D721Med (cell line): ENCODE measurements around the gene BCAS3.

ENCODE experiments used
- DNase-seq: peaks from one replicate; pipeline ENCODE4 v3.0.0; 2011; ENCODE audit warnings: low spot score; ENCODE audit not compliant: insufficient read length
- FAIRE-seq: peaks from 2 replicates; lab custom pipeline; 2011; peaks lifted over from hg19 to GRCh38; lab: Jason Lieb, UNC
- CTCF ChIP-seq: IDR thresholded peaks from 2 replicates; pipeline ENCODE4 v1.5.1; 2012; ENCODE audit warnings: mild to moderate bottlenecking, control low read depth; ENCODE audit not compliant: insufficient read depth; ENCODE audit errors: missing control alignments

The BCAS3 gene

DNA sequence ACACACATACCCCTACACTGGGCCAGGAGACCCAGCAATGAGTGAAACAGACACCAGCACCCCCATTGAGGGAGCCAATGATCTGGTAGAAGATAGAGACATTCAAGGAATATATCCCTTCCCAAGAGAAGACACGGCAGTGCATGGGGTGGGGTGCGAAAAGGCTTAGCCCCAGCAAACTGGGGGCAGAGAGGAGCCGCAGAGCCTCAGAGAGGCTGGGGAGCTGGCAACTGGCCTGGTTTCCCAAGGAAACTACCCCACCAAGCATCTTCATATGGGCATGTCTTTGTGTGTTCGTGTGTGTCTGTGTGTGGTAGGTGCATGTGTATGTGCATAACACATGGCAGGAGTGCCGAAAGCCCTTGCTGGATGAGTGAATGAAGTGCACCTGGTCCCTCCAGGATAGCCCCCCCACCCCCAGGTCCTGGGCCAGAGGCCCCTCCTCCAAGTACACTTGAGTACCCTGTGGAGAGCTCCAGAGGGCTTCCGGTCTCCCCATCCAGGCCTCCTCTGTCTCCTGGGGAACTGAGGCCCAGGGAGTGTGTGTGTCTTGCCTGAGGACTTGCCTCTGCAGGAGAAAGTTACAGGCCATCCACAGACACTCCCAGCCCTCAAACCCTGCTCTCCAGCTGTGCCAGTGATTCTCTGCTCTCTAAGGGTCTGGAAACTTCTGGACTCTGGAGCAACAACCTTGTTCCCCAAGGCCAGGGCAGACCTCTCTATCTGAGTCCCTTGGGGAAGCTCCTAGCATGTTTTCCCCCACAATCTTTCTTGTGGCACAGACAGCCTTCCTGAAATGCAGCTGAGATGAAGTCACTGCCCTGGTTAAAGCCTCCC, 737.9 kb downstream of the BCAS3 start:
- no peak for TF ChIP-seq CTCF
- FAIRE-seq (no peak), DNase-seq (no peak)

GRCh38 chr17:61416211-61416539, 738.5 kb downstream of the BCAS3 start:
- DNase-seq (no peak), FAIRE-seq (no peak)

DNA sequence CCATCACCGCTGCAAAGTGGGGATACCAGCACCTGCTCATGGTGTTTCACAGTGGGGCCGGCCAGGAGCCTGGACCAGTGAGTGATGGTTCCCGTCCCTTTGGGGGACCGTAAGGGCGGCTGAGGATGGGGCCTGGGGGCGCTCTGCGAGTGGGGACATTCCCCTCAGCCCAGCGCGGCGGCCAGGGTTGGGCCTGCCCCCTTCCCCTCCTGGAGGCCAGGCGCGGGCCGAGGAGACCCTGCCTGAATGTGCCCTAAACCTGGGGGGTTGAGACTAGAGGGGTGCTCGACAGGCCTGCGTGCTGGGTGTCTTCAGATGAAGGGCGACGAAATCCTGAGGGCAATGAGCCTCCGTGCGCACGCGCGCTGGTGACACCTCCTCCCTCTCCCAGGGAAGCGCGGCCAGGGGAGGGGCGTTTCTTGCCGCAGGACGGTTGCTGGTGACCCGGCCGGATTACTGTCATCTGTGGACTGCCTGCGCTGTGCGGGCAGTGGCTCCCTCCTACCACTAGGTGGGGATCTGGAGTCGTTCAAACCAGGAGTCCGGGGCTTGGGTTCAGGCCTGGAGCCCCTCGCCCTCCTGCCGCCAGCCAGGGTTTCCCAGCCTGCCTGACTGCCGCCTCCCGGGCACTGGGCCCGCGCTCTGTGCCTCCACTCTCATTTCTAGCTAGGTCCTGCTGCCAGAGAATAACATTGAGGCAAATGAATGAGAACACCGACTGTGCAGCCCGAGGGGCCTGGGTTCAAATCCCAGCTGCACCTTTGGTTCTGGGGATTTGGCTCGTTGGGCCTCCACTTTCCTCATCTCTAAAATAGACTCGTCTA, 739.1 kb downstream of the BCAS3 start:
- DNase-seq, result peak; percentile 97
- no peak for FAIRE-seq
- TF ChIP-seq CTCF, result peak; percentile 87

More at GRCh38 chr17:61416211-61416539, 738.5 kb downstream of the BCAS3 start:
- no peak for TF ChIP-seq CTCF

DNA sequence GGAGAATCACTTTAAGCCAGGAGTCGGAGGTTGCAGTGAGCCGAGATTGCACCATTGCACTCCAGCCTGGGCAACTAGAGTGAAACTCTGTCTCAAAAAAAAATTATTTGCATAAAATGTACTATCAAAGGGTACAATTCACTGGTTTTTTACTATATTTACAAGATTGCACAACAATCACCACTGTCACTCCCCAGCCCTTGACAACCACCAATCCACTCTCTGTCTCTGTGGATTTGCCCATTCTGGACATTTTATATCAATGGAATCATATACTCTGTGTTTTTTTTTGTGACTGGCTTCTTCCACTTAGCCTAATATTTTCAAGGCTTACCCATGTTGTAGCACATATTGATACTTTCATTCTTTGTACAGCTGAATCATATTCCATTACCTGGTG, 740.8 kb downstream of the BCAS3 start:
- no peak for TF ChIP-seq CTCF
- DNase-seq (no peak), FAIRE-seq (no peak)

GRCh38 chr17:61419496-61420046, 741.9 kb downstream of the BCAS3 start:
- FAIRE-seq, result no peak
- DNase-seq, result no peak
- no peak for TF ChIP-seq CTCF

DNA sequence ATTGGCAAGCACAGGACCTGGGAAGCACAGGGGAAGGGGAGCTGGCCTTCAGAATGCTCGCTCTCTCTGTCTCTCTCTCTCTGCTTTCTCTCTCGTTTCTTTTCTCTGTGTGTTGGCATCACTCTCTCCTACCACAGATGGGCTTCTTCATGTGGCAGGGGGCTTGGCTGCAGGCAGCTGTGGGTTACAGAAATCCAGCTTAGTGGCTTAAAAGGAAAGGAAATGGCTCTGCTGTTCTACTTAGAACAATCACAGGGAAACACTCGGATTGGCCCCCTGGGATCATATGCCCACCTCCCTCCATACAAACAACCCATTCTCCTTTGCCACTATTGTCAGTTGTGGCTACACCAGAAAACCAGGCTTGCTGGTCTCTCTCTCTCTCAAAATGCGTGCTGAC, 742.4 kb downstream of the BCAS3 start:
- no peak for FAIRE-seq
- DNase-seq, result no peak
- no peak for TF ChIP-seq CTCF
